BJ (cell line): ENCODE measurements around the gene DNAH12. TPM values are rescaled to one million over a fixed set of nuclear protein-coding genes. Genes with fewer than 3 reads are reported as not detected.
"Not testable (repeated sequence)": the region's sequence is repeated elsewhere in the genome, so short reads cannot be mapped to it uniquely, and the experiment has no call there.

Experiments
- CTCF ChIA-PET: fragments of 350-600 bp; formaldehyde crosslinking; extraction: SDS; loops from one replicate; lab custom pipeline; 2021; ENCODE audit warnings: antibody characterized with exemption, inconsistent platforms; lab: Yijun Ruan, JAX
- POLR2A ChIA-PET: fragments of 300-600 bp; sonication (Branson Sonifier 250); formaldehyde crosslinking; extraction: SDS; loops from one replicate; lab custom pipeline; 2021; ENCODE audit warnings: antibody characterized with exemption; lab: Charles Lee
- DNase-seq: peaks from one replicate; pipeline ENCODE4 v3.0.0-alpha.2; 2011; ENCODE audit warnings: low read depth
- H3K27me3 ChIP-seq: 2 replicates; pipeline ENCODE4 v1.6.0; 2011; ENCODE audit warnings: low read length; ENCODE audit not compliant: control insufficient read depth, insufficient read depth
- H3K36me3 ChIP-seq: 2 replicates; pipeline ENCODE4 v1.5.1; 2011; ENCODE audit warnings: low read length; ENCODE audit not compliant: control insufficient read depth, insufficient read depth
- H3K4me3 ChIP-seq: 2 replicates; pipeline ENCODE4 v1.5.1; 2011; ENCODE audit warnings: low read depth, mild to moderate bottlenecking, control low read depth, low read length
- polyA plus RNA-seq: library from polyadenylated mRNA; depleted of rRNA; stranded (reverse); fragments of >200 nt; gene quantifications from 2 replicates; pipeline ENCODE4 v1.2.3, GENCODE V29; 2011
- TF ChIP-seq, protein P1 (sequence below): IDR thresholded peaks from 2 replicates; pipeline ENCODE4 v1.5.1; 2011; ENCODE audit warnings: low read depth, mild to moderate bottlenecking, control low read depth, inconsistent platforms, low read length, moderate library complexity; ENCODE audit not compliant: insufficient read depth

DNAH12 gene
- polyA plus RNA-seq, 1 experiment: not detected

DNA sequence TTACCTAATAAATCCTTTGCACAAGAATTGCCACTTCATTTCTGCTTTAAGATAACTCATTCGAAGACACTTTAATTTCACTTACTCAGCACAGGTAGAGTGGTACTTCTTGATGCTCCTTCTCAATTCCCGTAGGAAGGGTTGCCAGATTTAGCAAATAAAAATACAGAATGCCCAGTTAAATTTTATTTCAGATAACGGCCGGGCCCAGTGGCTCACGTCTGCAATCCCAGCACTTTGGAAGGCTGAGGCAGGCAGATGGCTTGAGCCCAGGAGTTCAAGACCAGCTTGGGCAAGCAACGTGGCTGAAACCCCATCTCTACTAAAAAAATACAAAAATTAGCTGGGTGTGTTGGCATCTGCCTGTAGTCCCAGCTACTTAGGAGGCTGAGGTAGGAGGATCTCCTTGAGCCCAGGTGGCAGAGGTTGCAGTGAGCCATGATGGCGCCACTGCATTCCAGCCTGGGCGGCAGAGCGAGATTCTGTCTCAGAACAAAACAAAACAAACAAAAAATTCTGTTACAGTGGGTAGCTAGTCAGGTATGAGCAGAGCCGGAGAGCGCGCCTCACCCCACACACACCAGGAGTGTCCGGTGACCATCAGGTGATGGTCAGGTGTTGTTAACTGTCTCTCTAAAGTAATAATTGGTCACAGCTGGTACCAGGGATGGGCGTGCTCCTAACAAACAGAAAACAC is 92.8 kb downstream of the DNAH12 start:
- H3K27me3 ChIP-seq: no peaks in the 10 kb centered on the region
- ChIA-PET POLR2A (no interaction called here), CTCF (no interaction called here)
- H3K4me3 ChIP-seq: no peak overlapping the region
- H3K36me3 ChIP-seq: no peaks in the 10 kb centered on the region
- TF ChIP-seq, protein P1, sequence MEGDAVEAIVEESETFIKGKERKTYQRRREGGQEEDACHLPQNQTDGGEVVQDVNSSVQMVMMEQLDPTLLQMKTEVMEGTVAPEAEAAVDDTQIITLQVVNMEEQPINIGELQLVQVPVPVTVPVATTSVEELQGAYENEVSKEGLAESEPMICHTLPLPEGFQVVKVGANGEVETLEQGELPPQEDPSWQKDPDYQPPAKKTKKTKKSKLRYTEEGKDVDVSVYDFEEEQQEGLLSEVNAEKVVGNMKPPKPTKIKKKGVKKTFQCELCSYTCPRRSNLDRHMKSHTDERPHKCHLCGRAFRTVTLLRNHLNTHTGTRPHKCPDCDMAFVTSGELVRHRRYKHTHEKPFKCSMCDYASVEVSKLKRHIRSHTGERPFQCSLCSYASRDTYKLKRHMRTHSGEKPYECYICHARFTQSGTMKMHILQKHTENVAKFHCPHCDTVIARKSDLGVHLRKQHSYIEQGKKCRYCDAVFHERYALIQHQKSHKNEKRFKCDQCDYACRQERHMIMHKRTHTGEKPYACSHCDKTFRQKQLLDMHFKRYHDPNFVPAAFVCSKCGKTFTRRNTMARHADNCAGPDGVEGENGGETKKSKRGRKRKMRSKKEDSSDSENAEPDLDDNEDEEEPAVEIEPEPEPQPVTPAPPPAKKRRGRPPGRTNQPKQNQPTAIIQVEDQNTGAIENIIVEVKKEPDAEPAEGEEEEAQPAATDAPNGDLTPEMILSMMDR: no peak
- DNase-seq: no peak

DNA sequence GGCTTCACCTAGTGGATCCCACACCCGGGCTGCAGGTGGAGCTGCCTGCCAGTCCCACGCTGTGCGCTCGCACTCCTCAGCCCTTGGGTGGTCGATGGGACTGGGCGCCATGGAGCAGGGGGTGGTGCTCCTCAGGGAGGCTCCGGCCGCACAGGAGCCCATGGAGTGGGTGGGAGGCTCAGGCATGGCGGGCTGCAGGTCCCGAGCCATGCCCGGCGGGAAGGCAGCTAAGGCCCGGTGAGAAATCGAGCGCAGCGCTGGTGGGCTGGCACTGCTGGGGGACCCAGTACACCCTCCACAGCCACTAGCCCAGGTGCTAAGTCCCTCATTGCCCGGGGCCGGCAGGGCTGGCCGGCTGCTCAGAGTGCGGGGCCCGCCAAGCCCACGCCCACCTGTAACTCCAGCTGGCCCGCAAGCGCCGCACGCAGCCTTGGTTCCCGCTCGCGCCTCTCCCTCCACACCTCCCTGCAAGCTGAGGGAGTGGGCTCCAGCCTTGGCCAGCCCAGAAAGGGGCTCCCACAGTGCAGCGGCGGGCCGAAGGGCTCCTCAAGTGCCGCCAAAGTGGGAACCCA is 94.8 kb downstream of the DNAH12 start:
- DNase-seq, POLR2A ChIA-PET, CTCF ChIA-PET, H3K4me3 ChIP-seq, H3K36me3 ChIP-seq, H3K27me3 ChIP-seq: not testable (repeated sequence)

DNA sequence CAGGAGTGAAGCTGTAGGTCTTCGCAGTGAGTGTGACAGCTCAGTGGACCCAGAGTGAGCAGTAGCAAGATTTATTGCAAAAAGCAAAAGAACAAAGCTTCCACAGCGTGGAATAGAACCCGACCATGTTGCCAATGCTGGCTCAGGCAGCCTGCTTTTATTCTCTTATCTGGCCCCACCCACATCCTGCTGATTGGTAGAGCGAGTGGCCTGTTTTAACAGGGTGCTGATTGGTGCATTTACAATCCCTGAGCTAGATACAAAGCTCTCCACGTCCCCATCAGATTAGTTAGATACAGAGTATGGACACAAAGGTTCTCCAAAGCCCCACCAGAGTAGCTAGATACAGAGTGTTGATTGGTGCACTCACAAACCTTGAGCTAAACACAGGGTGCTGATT is 95.7 kb downstream of the DNAH12 start:
- POLR2A ChIA-PET, H3K36me3 ChIP-seq, H3K4me3 ChIP-seq, CTCF ChIA-PET, H3K27me3 ChIP-seq, DNase-seq: not testable (repeated sequence)

DNA sequence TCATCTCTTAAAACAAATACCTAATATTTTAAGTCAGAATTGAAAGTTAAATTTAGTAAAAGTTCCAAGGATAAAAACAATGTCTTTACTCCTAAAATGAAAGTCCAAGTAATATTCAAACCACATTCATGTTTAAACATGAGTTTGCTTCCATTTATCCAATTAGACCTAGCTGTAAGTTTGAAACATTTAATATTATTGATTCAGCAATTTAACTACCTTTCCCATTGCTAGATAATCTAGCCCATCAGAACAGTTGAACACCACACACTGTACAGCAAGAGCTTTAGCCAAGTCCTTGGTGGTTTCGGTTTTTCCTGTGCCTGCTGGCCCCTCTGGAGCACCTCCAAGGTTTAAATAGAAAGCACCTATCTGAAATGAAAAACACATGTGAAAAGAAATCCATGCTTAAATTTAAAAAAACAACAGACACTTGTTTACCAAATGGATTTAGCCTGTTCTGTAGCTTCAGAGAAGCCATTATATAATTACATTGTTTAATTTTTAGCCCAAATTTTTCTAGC is 97.8 kb downstream of the DNAH12 start:
- CTCF ChIA-PET: interaction anchor here (1.4 kb wide), 1 partner anchor 49 kb away, joined by 4 read pairs; no protein-coding TSS in a partner anchor
- Histone ChIP-seq H3K27me3 (no peaks in the 10 kb centered on the region), H3K36me3 (no peaks in the 10 kb centered on the region), H3K4me3 (no peak overlapping the region)
- POLR2A ChIA-PET: no interaction called here
- peak; percentile 20 for DNase-seq
- TF ChIP-seq, protein P1: no peak

DNA sequence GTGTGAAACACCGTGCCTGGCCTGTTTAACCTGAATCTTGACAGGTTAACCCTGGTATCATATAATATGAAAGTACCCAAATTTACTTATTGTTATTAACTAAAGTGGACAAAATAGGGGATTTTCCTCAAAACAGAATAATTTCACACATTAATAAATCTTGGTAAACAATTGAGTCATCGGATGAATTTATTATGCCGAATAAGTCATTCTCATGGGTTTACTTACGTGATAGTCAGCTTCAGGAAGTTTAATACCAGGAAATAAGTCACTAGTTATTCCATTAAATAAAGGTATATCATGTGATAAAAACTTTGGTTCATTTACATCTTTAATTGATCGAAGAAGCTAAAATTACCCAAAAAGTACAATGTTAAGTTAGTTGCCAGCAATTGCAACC is 99.7 kb downstream of the DNAH12 start:
- Histone ChIP-seq H3K36me3 (no peaks in the 10 kb centered on the region), H3K4me3 (no peak overlapping the region), H3K27me3 (no peaks in the 10 kb centered on the region)
- ChIA-PET POLR2A (no interaction called here), CTCF (interaction anchor here (0.8 kb wide), 1 partner anchor 10 kb away, joined by 3 read pairs; no protein-coding TSS in a partner anchor)
- TF ChIP-seq, protein P1: no peak
- no peak for DNase-seq

DNA sequence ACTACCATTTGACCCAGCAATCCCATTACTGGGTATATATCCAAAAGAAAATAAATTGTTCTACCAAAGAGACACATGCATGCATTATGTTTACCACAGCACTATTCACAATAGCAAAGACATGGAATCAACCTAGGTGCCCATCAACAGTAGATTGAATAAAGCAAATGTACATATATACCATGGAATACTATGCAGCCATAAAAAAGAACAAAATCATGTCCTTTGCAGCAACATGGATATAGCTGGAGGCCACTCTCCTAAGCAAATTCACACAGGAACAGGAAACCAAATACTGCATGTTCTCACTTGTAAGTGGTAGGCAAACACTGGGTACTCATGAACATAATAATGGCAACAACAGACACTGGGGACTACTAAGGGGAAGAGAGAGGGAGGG is 104.0 kb downstream of the DNAH12 start:
- H3K4me3 ChIP-seq, H3K36me3 ChIP-seq, CTCF ChIA-PET, DNase-seq, H3K27me3 ChIP-seq, POLR2A ChIA-PET: not testable (repeated sequence)

DNA sequence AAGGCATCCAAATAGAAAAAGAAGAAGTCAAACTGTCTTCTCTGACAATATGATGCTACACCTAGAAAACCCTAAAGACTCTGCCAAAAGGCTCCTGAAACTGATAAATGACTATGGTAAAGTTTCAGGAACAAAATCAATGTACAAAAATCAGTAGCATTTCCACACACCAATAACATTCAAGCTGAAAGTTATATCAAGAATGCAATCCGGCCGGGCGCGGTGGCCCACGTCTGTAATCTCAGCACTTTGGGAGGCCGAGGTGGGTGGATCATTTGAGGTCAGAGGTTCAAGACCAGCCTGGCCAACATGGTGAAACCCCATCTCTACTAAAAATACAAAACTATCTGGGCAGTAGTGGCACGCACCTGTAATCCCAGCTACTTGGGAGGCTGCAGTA is 105.7 kb downstream of the DNAH12 start:
- DNase-seq, POLR2A ChIA-PET, H3K36me3 ChIP-seq, H3K27me3 ChIP-seq, H3K4me3 ChIP-seq: not testable (repeated sequence)
- CTCF ChIA-PET: interaction anchor here (0.6 kb wide), 1 partner anchor 93 kb away, joined by 3 read pairs; no protein-coding TSS in a partner anchor
